Transverse colon (tissue), 4 donors: ENCODE results near the gene EYA4.

Experiments used
- EP300 ChIP-seq: sonication (generic); formaldehyde crosslinking; IDR thresholded peaks from one replicate; pipeline ENCODE4 v1.6.1; 2017; ENCODE audit warnings: antibody characterized with exemption, low read depth
- POLR2A ChIP-seq: fragments of 450-650 bp; IDR thresholded peaks from one replicate; pipeline ENCODE4 v1.6.1; 2016; ENCODE audit warnings: antibody characterized with exemption, mild to moderate bottlenecking, moderate library complexity
- POLR2AphosphoS5 ChIP-seq, 3 donors: sonication (generic); formaldehyde crosslinking; IDR thresholded peaks; one replicate each; pipeline ENCODE4 v1.6.1; 2016; ENCODE audit warnings: antibody characterized with exemption in 3 of 3
- TF ChIP-seq, protein P1 (sequence below), 5 experiments: fragments of 200-600 bp in 3 of 5; fragments of 450-650 bp in 2 of 5; sonication (generic) in 3 of 5; IDR thresholded peaks; 1 replicate in 2 of 5; 2 replicates in 3 of 5; pipeline ENCODE4 v1.5.1; 2016 to 2017; ENCODE audit warnings: antibody characterized with exemption in 5 of 5, inconsistent platforms in 3 of 5, mild to moderate bottlenecking in 2 of 5, moderate library complexity in 1 of 5

GRCh38 chr6:133540361-133540760 is 299.2 kb downstream of the EYA4 start:
- TF ChIP-seq, protein P1, sequence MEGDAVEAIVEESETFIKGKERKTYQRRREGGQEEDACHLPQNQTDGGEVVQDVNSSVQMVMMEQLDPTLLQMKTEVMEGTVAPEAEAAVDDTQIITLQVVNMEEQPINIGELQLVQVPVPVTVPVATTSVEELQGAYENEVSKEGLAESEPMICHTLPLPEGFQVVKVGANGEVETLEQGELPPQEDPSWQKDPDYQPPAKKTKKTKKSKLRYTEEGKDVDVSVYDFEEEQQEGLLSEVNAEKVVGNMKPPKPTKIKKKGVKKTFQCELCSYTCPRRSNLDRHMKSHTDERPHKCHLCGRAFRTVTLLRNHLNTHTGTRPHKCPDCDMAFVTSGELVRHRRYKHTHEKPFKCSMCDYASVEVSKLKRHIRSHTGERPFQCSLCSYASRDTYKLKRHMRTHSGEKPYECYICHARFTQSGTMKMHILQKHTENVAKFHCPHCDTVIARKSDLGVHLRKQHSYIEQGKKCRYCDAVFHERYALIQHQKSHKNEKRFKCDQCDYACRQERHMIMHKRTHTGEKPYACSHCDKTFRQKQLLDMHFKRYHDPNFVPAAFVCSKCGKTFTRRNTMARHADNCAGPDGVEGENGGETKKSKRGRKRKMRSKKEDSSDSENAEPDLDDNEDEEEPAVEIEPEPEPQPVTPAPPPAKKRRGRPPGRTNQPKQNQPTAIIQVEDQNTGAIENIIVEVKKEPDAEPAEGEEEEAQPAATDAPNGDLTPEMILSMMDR (IDR thresholded peaks at IDR 0.05): no peak
- TF ChIP-seq POLR2A: no peak
- TF ChIP-seq EP300: no peak
- no peak for TF ChIP-seq POLR2AphosphoS5 (IDR thresholded peaks at IDR 0.05)
